Measurements from ENCODE around the gene EPDR1.

Gene EPDR1

GRCh38 chr7:37982423-37982822, 62.0 kb downstream of the EPDR1 start:
- peak; percentile 24 to 67 (median 56) for DNase-seq

GRCh38 chr7:37984750-37985390, 64.4 kb downstream of the EPDR1 start:
- DNase-seq, result no peak

- peak in 3 of 4 experiments; percentile 12 to 25 (median 17) for DNase-seq
Measured at GRCh38 chr7:37986908-37987330, 66.5 kb downstream of the EPDR1 start.

- DNase-seq, result peak; percentile 64 to 85 (median 72)
Measured at GRCh38 chr7:37987732-37988131, 67.3 kb downstream of the EPDR1 start.

GRCh38 chr7:37988721-37989650, 68.5 kb downstream of the EPDR1 start:
- peak in 1 of 4 experiments; percentile 12 for DNase-seq

- no peak for DNase-seq
Measured at GRCh38 chr7:37990337-37990736, 69.9 kb downstream of the EPDR1 start.

- DNase-seq, result no peak
Measured at GRCh38 chr7:37993060-37993501, 72.6 kb downstream of the EPDR1 start.

GRCh38 chr7:37999673-38000072, 79.2 kb downstream of the EPDR1 start:
- no peak for DNase-seq

GRCh38 chr7:38000272-38000671, 79.8 kb downstream of the EPDR1 start:
- no peak for DNase-seq
